ENCODE measurements around the gene IL17REL.

Gene IL17REL

DNA sequence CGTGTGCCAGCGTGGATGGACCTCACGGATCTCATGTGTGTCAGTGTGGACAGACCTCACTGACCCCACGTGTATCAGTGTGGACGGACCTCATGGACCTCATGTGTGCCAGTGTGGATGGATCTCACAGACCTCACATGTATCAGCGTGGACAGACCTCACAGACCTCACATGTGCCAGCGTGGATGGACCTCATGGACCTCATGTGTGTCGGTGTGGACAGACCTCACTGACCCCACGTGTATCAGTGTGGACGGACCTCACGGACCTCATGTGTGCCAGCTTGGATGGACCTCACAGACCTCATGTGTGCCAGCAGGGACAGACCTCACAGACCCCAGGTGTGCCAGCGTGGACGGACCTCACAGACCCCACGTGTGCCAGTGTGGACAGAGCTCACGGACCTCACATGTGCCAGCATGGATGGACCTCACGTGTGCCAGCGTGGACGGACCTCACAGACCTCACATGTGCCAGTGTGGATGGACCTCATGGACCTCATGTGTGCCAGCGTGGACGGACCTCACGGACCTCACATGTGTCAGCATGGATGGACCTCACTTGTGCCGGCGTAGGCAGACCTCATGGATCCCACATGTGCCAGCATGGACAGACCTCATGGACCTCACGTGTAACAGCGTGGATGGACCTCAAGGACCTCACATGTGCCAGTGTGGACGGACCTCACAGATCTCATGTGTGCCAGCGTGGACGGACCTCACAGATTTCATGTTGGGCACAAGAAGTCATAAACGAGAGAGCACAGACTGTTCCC is 27.3 kb upstream of the IL17REL start:
- Histone ChIP-seq H3K27me3 (ENCODE audit: insufficient read depth, poor library complexity, severe bottlenecking) (peaks cover 16% of the 10 kb centered on the region), H3K4me3 (replicated peaks; ENCODE audit: insufficient read depth, low read length) (no peak overlapping the region), H3K27ac (replicated peaks) (no peak overlapping the region)
- no peak for TF ChIP-seq GABPA (IDR thresholded peaks at IDR 0.05; ENCODE audit: low read depth)
- TF ChIP-seq, protein P1, sequence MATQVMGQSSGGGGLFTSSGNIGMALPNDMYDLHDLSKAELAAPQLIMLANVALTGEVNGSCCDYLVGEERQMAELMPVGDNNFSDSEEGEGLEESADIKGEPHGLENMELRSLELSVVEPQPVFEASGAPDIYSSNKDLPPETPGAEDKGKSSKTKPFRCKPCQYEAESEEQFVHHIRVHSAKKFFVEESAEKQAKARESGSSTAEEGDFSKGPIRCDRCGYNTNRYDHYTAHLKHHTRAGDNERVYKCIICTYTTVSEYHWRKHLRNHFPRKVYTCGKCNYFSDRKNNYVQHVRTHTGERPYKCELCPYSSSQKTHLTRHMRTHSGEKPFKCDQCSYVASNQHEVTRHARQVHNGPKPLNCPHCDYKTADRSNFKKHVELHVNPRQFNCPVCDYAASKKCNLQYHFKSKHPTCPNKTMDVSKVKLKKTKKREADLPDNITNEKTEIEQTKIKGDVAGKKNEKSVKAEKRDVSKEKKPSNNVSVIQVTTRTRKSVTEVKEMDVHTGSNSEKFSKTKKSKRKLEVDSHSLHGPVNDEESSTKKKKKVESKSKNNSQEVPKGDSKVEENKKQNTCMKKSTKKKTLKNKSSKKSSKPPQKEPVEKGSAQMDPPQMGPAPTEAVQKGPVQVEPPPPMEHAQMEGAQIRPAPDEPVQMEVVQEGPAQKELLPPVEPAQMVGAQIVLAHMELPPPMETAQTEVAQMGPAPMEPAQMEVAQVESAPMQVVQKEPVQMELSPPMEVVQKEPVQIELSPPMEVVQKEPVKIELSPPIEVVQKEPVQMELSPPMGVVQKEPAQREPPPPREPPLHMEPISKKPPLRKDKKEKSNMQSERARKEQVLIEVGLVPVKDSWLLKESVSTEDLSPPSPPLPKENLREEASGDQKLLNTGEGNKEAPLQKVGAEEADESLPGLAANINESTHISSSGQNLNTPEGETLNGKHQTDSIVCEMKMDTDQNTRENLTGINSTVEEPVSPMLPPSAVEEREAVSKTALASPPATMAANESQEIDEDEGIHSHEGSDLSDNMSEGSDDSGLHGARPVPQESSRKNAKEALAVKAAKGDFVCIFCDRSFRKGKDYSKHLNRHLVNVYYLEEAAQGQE (IDR thresholded peaks at IDR 0.05; ENCODE audit: insufficient replicate concordance, low read depth) = no peak
- no peak for TF ChIP-seq POLR2AphosphoS5 (IDR thresholded peaks at IDR 0.05; ENCODE audit: low read depth)
- no peak for TF ChIP-seq SPI1 (IDR thresholded peaks at IDR 0.05; ENCODE audit: borderline replicate concordance, low read depth)
- TF ChIP-seq, protein P2, sequence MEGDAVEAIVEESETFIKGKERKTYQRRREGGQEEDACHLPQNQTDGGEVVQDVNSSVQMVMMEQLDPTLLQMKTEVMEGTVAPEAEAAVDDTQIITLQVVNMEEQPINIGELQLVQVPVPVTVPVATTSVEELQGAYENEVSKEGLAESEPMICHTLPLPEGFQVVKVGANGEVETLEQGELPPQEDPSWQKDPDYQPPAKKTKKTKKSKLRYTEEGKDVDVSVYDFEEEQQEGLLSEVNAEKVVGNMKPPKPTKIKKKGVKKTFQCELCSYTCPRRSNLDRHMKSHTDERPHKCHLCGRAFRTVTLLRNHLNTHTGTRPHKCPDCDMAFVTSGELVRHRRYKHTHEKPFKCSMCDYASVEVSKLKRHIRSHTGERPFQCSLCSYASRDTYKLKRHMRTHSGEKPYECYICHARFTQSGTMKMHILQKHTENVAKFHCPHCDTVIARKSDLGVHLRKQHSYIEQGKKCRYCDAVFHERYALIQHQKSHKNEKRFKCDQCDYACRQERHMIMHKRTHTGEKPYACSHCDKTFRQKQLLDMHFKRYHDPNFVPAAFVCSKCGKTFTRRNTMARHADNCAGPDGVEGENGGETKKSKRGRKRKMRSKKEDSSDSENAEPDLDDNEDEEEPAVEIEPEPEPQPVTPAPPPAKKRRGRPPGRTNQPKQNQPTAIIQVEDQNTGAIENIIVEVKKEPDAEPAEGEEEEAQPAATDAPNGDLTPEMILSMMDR (IDR thresholded peaks at IDR 0.05; ENCODE audit: insufficient read depth, low read length) = no peak
- DNase-seq (ENCODE audit: low read depth in 1 of 2, low spot score in 1 of 2) = no peak

DNA sequence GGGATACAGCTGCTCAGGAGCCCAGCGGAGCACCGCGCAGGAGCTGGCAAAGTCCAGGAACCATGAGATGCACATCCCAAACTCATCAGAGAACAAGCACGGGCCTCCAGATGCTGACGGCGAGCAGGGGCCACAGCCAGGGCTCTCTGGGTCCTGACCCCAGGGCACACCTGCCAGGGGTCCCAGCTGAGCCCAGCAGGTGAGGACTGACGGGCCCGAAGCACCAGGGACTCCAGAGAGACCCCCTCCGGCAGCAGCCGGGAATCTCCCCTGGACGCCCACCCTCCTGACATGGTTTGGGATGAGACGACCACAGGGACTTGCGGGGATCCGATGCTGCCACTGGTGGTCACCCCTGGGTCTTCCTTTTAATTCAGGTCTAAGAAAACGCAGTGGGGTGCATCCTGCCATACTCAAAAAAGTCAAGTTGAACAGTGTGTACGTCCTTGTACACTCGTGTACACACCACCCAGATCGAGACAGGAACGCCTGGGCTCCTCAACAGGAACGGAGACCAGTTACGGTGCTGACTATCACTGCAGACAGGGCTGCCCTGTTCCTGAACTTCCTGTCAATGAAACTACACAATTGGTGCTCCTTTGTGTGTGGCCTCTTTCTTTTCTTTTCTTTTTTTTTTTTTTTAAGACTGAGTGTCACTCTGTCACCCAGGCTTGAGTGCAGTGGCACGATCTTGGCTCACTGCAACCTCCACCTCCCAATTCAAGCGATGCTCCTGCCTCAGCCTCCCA is 23.6 kb upstream of the IL17REL start:
- no peak overlapping the region for H3K4me3 ChIP-seq (replicated peaks; ENCODE audit: insufficient read depth, low read length)
- DNase-seq (ENCODE audit: low read depth in 1 of 2, low spot score in 1 of 2) = no peak
- peaks cover 25% of the 10 kb centered on the region for H3K27me3 ChIP-seq (ENCODE audit: insufficient read depth, poor library complexity, severe bottlenecking)
- no peak overlapping the region for H3K27ac ChIP-seq (replicated peaks)
- TF ChIP-seq, protein P1 (IDR thresholded peaks at IDR 0.05; ENCODE audit: insufficient replicate concordance, low read depth) = no peak
- no peak for TF ChIP-seq POLR2AphosphoS5 (IDR thresholded peaks at IDR 0.05; ENCODE audit: low read depth)
- TF ChIP-seq, protein P2 (IDR thresholded peaks at IDR 0.05; ENCODE audit: insufficient read depth, low read length) = no peak
- no peak for TF ChIP-seq SPI1 (IDR thresholded peaks at IDR 0.05; ENCODE audit: borderline replicate concordance, low read depth)
- TF ChIP-seq GABPA (IDR thresholded peaks at IDR 0.05; ENCODE audit: low read depth) = no peak

DNA sequence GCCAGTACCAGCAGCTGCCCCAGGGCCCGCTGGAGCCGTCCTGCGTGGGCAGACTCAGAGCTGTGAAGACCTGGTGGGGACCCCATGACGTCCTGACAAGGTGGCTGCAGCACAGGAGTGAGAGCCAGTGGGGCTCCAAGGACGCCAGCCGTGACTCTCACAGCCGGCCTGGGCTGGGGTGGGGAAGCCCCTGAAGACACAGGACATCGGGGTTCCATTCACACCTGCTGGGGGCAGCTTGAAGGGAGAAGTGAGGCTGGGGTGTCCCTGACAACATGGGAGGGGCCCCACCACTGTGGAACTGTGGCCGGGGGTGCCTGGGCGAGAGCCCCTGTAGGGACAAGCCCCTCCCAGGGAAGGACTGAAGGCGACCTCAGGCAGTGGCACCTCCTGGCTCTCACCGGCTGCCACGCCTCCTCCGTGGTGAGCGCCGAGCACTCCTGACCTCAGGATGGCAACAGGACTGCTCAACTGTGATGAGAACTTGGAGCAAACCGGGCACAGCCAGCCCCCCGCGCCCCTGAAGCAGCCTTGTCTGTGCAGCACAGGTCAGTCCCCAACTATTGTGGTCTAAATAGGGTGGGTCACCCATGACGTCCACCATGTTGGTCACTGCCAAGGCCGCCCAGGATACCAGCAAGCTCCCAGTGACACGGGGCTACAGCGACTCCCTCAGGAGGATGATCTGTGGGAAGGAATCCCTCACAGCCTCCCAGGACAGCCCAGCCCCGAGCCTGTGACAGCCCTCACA is 22.7 kb upstream of the IL17REL start:
- no peak overlapping the region for H3K27ac ChIP-seq (replicated peaks)
- TF ChIP-seq POLR2AphosphoS5 (IDR thresholded peaks at IDR 0.05; ENCODE audit: low read depth) (no peak), GABPA (IDR thresholded peaks at IDR 0.05; ENCODE audit: low read depth) (no peak), SPI1 (IDR thresholded peaks at IDR 0.05; ENCODE audit: borderline replicate concordance, low read depth) (no peak)
- TF ChIP-seq, protein P1 (IDR thresholded peaks at IDR 0.05; ENCODE audit: insufficient replicate concordance, low read depth) = no peak
- TF ChIP-seq, protein P2 (IDR thresholded peaks at IDR 0.05; ENCODE audit: insufficient read depth, low read length) = no peak

More for the DNA sequence above, 22.7 kb upstream of the IL17REL start:
- DNase-seq (ENCODE audit: low read depth in 1 of 2, low spot score in 1 of 2) = no peak
- Histone ChIP-seq H3K27me3 (ENCODE audit: insufficient read depth, poor library complexity, severe bottlenecking) (peaks cover 28% of the 10 kb centered on the region), H3K4me3 (replicated peaks; ENCODE audit: insufficient read depth, low read length) (no peak overlapping the region)

Measured in HL-60 (cell line).